Cardiac septum (tissue), 1 donor: ENCODE data around the gene GGNBP2. TPM values are rescaled to one million over a fixed set of nuclear protein-coding genes. Genes with fewer than 3 reads are reported as not detected.

ENCODE experiments used
- DNase-seq: peaks from one replicate; pipeline ENCODE4 v3.0.0-alpha.2; 2020; ENCODE audit warnings: low spot score
- intact Hi-C: fragments of 100-400 bp; cut with DNase I; formaldehyde crosslinking; loops from one replicate; pipeline ENCODE4 v1.14.0; 2022
- total RNA-seq: library from RNA; stranded (reverse); fragmentation: NEBNext Ultra II Directional; extraction: Animal tissue kit (Norgen Biotek cat#: 25700); gene quantifications from one replicate; pipeline ENCODE4 v1.2.1, GENCODE V29; 2021
- donor health status: DM: no; HTN: no; CAD: no.

GGNBP2 gene
- total RNA-seq, 1 donor from 2014 or later = 50.2 TPM

GRCh38 chr17:36546418-36547093, 1.8 kb downstream of the GGNBP2 start:
- no peak for DNase-seq
- intact Hi-C loops = loop anchor here (5.0 kb wide), 1 partner anchor 46 kb away; the partner anchor contains the start of gene DHRS11

- DNase-seq = no peak
- intact Hi-C loops = loop anchor here (5.0 kb wide), 1 partner anchor 45 kb away; the partner anchor contains the start of gene DHRS11
These were observed 3.1 kb downstream of the GGNBP2 start for GRCh38 chr17:36547776-36548175.

DNA sequence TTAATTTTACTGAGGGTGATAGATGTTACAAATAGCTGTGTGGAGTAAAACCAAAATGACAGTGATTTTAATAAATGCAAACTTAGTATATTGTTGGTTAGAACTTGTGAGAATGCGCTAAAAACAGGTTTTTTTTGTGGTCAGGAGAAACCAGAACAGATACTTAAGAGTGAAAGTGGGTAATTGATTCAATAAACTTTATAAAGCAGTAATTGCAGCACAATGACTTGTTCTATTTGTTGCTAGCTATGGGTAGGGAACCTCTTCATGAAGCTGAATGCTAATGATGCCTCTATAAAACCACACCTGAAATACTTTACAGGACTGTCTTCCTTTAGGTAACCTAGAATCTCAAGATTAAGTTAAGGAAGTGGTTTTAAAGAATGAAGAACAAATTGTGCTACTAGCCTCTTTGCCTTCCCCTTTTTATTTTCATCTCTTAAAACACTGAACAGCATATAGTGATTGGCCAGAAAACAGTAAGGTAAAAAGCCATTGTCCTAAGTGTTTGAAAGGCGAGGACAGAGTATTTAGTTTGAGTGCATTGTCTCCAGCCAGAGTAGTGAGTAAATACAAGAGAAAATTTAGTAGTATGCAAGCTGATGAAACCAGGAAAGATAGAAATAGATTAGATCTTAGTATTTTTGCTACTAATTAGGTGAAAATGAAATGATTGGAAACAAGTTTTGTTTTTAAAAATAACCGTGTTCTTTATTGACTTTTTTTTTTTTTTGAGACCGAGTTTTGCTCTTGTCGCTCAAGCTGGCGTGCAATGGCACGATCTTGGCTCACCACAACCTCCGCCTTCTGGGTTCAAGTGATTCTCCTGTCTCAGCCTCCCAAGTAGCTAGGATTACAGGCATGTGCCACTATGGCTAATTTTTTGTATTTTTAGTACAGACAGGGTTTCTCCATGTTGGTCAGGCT, 6.0 kb downstream of the GGNBP2 start:
- no peak for DNase-seq
- intact Hi-C loops = no loop called here

DNA sequence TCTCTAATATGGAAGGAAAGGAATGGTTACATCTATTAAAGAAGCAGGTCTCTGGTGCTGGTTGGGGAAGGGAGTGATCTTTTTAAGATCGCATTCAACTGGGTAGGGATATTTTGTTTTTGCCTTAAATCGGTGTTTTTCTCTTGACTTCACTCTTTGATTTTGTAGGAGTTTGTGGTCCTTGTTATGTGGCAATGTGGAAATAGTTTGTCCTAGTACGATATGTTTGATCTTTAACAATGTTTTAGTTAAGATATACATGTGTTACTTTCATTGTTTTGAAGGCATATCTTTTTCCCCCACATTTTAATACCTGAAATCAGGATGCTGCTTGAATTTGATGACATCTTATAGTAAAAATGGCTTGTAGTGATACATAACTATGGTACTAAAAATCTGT, 8.7 kb downstream of the GGNBP2 start:
- intact Hi-C loops = no loop called here
- DNase-seq = no peak

DNA sequence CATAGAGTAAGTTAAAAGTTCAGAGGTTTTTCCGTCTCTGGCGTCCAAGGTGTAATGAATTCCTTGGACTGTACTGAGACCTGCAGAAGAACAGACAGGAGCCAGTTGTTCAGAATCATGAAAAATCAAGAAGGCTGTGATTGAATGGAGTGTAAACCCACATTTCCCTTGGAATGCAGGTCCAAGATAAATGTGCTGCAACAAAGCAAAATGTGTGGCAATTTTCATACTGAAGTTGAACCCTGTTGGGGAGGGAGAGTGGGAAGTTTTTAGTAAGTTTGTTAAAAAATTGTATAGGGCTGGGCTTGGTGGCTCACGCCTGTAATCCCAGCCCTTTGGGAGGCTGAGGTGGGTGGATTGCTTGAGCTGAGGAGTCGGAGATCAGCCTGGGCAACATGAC, 21.4 kb downstream of the GGNBP2 start:
- intact Hi-C loops = no loop called here
- no peak for DNase-seq

DNA sequence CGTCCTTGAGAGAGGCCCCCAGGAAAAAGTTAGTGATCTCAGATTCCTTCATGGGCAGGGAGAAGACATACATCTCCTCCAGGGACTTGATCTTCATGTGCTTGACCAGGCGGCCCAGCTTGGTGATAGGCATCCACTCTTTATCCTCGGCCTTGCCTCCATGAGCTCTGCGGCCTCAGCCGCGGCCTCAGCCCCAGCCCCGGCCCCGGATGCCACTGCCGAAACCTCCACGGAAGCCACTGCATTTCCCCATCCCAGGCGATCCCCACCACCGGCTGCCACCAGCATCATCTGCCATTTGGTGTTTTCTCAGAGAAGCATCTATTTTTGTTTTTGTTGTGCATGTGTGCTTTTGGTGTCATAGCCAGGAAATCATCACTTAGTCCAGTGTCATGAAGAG, 30.3 kb downstream of the GGNBP2 start:
- DNase-seq = no peak
- intact Hi-C loops = no loop called here

DNA sequence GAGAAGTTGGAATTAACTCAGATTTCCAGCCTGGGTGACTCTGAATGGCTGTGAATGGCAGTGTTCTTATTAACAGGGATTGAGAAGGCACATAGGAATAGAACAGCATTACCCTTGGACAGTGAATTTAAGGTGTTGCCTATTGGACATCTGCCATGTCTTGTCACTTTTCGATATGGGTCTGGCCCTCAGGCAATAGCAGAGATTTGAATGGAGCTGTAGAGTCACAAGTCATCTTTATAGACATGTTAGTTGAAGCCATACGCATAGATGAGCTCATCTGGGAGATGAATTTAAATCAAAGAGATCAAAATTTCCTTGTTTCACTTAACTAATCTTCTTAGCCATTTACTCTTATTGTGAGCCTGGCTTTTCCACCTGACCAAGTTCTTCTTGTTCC, 32.1 kb downstream of the GGNBP2 start:
- intact Hi-C loops = no loop called here
- no peak for DNase-seq

DNA sequence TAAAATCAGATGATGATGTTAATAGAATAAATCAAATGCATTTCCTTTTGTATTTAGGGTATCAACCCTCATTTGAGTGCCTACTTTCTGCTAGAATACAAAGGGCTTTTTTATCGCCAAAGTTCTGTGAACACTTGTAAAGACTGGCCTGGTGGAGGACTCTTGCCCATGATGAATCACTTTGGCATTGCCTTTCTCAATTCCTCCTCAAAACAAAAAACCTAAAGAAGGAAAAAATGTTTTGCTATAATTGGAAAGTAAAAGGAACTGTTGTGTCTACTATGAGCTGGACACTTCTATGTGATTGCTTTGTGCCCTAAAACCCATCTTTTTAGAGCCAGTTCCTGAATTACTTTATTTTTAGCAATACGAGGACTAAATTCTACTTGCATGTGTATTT, 34.0 kb downstream of the GGNBP2 start:
- intact Hi-C loops = no loop called here

DNA sequence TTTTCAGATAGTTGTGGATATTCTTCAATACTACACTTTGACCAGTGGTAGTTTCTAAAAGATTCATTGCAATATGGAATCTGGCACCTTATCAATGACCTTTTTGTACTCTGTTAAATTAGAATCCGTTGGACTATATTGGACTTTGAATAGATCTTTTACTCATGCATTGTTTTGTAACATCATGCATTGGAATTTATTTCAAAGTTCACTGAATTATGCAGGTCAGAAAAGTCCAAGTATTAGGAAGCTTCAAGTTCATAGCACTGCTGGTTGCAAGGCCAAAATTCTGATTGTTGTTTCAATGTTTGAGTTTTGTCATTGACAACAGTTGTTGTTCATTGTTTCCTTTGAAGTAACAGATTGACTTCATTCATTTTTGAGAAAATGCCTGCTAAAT, 39.1 kb downstream of the GGNBP2 start:
- intact Hi-C loops = no loop called here
- DNase-seq = no peak

More for the DNA sequence above, 34.0 kb downstream of the GGNBP2 start:
- DNase-seq = no peak

- intact Hi-C loops = no loop called here
These were observed 41.4 kb downstream of the GGNBP2 start for GRCh38 chr17:36586138-36586537.

DNA sequence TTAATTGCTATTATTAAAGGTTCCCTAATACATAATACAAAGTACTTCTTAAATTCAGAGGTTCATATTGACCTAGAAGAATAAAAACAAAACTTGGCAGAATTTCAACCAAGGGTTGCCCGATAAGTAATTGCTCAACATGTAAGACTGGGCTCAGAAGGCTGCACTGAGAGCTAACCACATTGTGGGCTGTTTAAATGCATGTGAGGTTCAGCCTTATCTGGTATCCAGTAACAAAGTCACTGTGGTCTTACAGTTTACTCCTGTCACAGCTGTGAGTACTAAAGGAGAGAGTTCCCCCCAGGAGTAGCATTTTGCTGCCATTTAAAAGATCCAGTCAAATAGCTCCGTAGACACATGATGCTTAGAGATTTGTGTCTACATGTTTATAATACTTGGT, 45.4 kb downstream of the GGNBP2 start:
- no peak for DNase-seq
- intact Hi-C loops = loop anchor here (5.0 kb wide), 1 partner anchor 43 kb away; no protein-coding TSS in a partner anchor

More at GRCh38 chr17:36586138-36586537, 41.4 kb downstream of the GGNBP2 start:
- no peak for DNase-seq

- DNase-seq = peak; percentile 92
These were observed 47.0 kb downstream of the GGNBP2 start, which contains the start of gene DHRS11 for GRCh38 chr17:36591434-36592315. TSS of gene DHRS11 (plus strand) at chr17:36591879. CDS start at chr17:36592010, 131 bp downstream.

GRCh38 chr17:36592316-36592715, 47.6 kb downstream of the GGNBP2 start:
- no peak for DNase-seq
- intact Hi-C loops = loop anchor here (5.0 kb wide), 1 partner anchor 45 kb away; no protein-coding TSS in a partner anchor

More at GRCh38 chr17:36591434-36592315, 47.0 kb downstream of the GGNBP2 start, which contains the start of gene DHRS11:
- intact Hi-C loops = loop anchor here (5.0 kb wide), 1 partner anchor 44 kb away; no protein-coding TSS in a partner anchor

DNA sequence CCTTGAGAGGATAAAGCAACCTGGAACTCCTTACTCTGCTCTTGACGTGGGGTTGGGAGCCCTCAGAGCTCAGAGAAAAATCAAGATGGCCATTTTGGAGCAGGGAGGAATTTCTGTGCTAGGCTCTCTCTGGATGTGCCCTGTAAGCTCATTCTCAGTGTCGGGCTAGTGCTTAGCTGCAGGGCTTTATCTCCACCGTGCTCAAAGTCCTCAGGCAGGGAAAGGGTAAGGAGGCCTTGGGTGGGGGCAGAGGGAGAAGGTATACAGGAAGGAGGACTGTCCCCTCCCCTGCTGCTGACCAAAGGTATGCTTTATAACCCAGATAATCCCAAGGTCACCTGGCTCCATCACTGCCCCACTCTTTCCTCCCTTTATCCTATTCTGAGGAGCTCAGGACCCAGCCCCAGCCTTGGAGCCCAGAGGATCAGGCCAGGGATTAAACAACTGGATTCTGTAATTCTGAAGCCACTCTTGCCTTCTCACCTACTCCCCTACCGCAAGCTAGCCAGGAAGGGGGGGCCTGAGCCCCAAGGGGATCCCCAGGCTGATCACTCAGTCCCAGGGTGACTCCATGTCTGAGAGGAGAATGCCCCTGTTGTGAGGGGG, 48.1 kb downstream of the GGNBP2 start:
- DNase-seq = no peak
- intact Hi-C loops = loop anchor here (5.0 kb wide), 1 partner anchor 46 kb away; no protein-coding TSS in a partner anchor

GRCh38 chr17:36593656-36594316, 49.1 kb downstream of the GGNBP2 start:
- intact Hi-C loops = loop anchor here (5.0 kb wide), 1 partner anchor 46 kb away; no protein-coding TSS in a partner anchor
- no peak for DNase-seq

- no peak for DNase-seq
- intact Hi-C loops = loop anchor here (5.0 kb wide), 1 partner anchor 48 kb away; no protein-coding TSS in a partner anchor
These were observed 50.1 kb downstream of the GGNBP2 start for GRCh38 chr17:36594626-36595401.

DNA sequence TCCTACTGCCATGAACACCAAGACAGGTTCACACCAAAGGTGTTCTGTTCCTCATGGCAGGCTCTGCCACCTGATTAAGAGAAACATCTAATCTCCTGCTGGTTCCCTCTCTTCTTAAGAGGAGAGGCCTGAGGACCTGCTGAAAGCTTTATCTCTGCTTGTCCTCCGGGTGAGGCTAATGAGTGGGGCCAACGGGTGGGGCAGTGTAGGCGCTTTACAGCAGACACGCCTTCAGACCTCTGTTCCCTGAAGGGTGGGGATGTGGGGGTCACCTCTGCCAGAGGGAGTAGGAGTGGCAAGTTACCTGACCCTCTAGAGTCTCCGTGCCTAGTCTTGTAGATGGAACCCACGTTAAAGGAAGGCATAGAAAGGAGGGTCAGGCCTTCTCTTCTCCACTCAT, 52.5 kb downstream of the GGNBP2 start:
- no peak for DNase-seq
- intact Hi-C loops = no loop called here
